Endothelial cell of umbilical vein (primary cell): ENCODE results near the gene MT1HL1. TPM values are rescaled to one million over a fixed set of nuclear protein-coding genes. Genes with fewer than 3 reads are reported as not detected.

ENCODE experiments used
- BruUV-seq: library from RNA; stranded (reverse); fragments of 400-500 nt; replicated peaks from 2 replicates; lab custom pipeline; 2021; lab: Mats Ljungman, UMichigan
- CTCF ChIA-PET: fragments of 300-600, 350-600 bp; sonication (Branson Sonifier 250); formaldehyde crosslinking; loops from one replicate; lab custom pipeline; 2021; ENCODE audit warnings: antibody characterized with exemption, inconsistent platforms; lab: Charles Lee
- POLR2A ChIA-PET: fragments of 300-600, 350-600 bp; sonication (Branson Sonifier 250); formaldehyde crosslinking; loops from one replicate; lab custom pipeline; 2021; ENCODE audit warnings: antibody characterized with exemption, inconsistent platforms; lab: Charles Lee
- DNase-seq: peaks from one replicate; pipeline ENCODE4 v3.0.0-alpha.2; 2011; ENCODE audit warnings: low read depth, low spot score
- FAIRE-seq: peaks from 2 replicates; lab custom pipeline; 2011; peaks lifted over from hg19 to GRCh38; lab: Jason Lieb, UNC
- H2AFZ ChIP-seq: 2 replicates; pipeline ENCODE4 v1.6.0; 2012; ENCODE audit warnings: low read depth, low read length, control low read depth, inconsistent platforms
- H3K27ac ChIP-seq: 2 replicates; pipeline ENCODE4 v1.5.1; 2011; ENCODE audit warnings: low read depth, mild to moderate bottlenecking, control low read depth, low read length, moderate library complexity; ENCODE audit not compliant: insufficient read depth
- H3K27me3 ChIP-seq, 2 experiments: 2 replicates each; pipeline versions ENCODE4 v1.6.0 to v1.6.1; 2011; ENCODE audit warnings: low read length in 2 of 2, mixed read lengths in 1 of 2; ENCODE audit not compliant: control insufficient read depth in 2 of 2, insufficient read depth in 2 of 2
- H3K36me3 ChIP-seq, 2 experiments: 2 replicates in 1 of 2; 3 replicates in 1 of 2; pipeline ENCODE4 v1.5.1; 2011; ENCODE audit warnings: low read length in 2 of 2, mild to moderate bottlenecking in 1 of 2, moderate library complexity in 1 of 2; ENCODE audit not compliant: control insufficient read depth in 2 of 2, insufficient read depth in 2 of 2; ENCODE audit errors: extremely low read depth in 1 of 2
- H3K4me1 ChIP-seq: 3 replicates; pipeline ENCODE4 v1.5.1; 2011; ENCODE audit warnings: mild to moderate bottlenecking, low read length; ENCODE audit not compliant: control insufficient read depth, insufficient read depth; ENCODE audit errors: extremely low read depth
- H3K4me2 ChIP-seq: 2 replicates; pipeline ENCODE4 v1.6.1; 2011; ENCODE audit warnings: low read length, control low read depth, mixed read lengths; ENCODE audit not compliant: insufficient read depth
- H3K4me3 ChIP-seq, 3 experiments: fragments of 200-600 bp in 1 of 3; sonication (generic), shearing (Covaris generic) in 1 of 3; replicated peaks in 1 of 3; 2 replicates each; pipeline ENCODE4 v1.5.1; 2011 to 2016; ENCODE audit warnings: control low read depth in 3 of 3, low read length in 3 of 3, mild to moderate bottlenecking in 2 of 3, inconsistent platforms in 1 of 3, low read depth in 1 of 3, moderate library complexity in 1 of 3; ENCODE audit not compliant: insufficient read depth in 1 of 3
- H3K79me2 ChIP-seq: 2 replicates; pipeline ENCODE4 v1.6.0; 2012; ENCODE audit warnings: low read length, inconsistent platforms; ENCODE audit not compliant: control insufficient read depth, insufficient read depth
- H3K9ac ChIP-seq: replicated peaks from 2 replicates; pipeline ENCODE3; 2011; ENCODE audit warnings: low read length, control low read depth; ENCODE audit not compliant: insufficient read depth; ENCODE audit errors: extremely low read depth
- H3K9me1 ChIP-seq: replicated peaks from 3 replicates; pipeline ENCODE4 v1.6.0; 2011; ENCODE audit warnings: mild to moderate bottlenecking, low read length; ENCODE audit not compliant: control insufficient read depth, insufficient read depth; ENCODE audit errors: extremely low read depth
- H3K9me3 ChIP-seq: replicated peaks from 2 replicates; pipeline ENCODE4 v1.5.1; 2012; ENCODE audit warnings: low read length, inconsistent platforms; ENCODE audit not compliant: control insufficient read depth, insufficient read depth
- H4K20me1 ChIP-seq: replicated peaks from 2 replicates; pipeline ENCODE3; 2011; ENCODE audit warnings: mild to moderate bottlenecking, low read length; ENCODE audit not compliant: control insufficient read depth, insufficient read depth; ENCODE audit errors: extremely low read depth
- EZH2 ChIP-seq: IDR thresholded peaks from 2 replicates; pipeline ENCODE4 v1.6.1; 2012; ENCODE audit warnings: borderline replicate concordance, low read depth, mild to moderate bottlenecking, moderate library complexity, low read length, inconsistent platforms; ENCODE audit not compliant: severe bottlenecking
- FOS ChIP-seq: IDR thresholded peaks from 2 replicates; pipeline ENCODE4 v1.6.1; 2011; ENCODE audit warnings: mild to moderate bottlenecking, low read length, moderate library complexity, borderline replicate concordance; ENCODE audit not compliant: insufficient read depth
- GATA2 ChIP-seq: IDR thresholded peaks from 2 replicates; pipeline ENCODE4 v1.7.0; 2011; ENCODE audit warnings: low read depth, mild to moderate bottlenecking, moderate library complexity, mixed read lengths, low read length; ENCODE audit not compliant: insufficient read length, insufficient read depth
- JUN ChIP-seq: IDR thresholded peaks from 2 replicates; pipeline ENCODE4 v1.6.1; 2011; ENCODE audit warnings: borderline replicate concordance, low read depth; ENCODE audit not compliant: insufficient read length, insufficient read depth
- MAX ChIP-seq: IDR thresholded peaks from 2 replicates; pipeline ENCODE4 v1.6.1; 2011; ENCODE audit not compliant: insufficient read depth, insufficient read length
- MYC ChIP-seq: IDR thresholded peaks from one replicate; pipeline ENCODE4 v1.6.1; 2011; ENCODE audit warnings: mild to moderate bottlenecking, low read depth, low read length
- POLR2A ChIP-seq: IDR thresholded peaks from 2 replicates; pipeline ENCODE4 v1.6.1; 2012; ENCODE audit warnings: low read depth, mild to moderate bottlenecking, control low read depth, low read length
- POLR2AphosphoS5 ChIP-seq: IDR thresholded peaks from 2 replicates; pipeline ENCODE4 v1.6.1; 2012; ENCODE audit warnings: low read depth, mild to moderate bottlenecking, control low read depth, low read length, moderate library complexity; ENCODE audit not compliant: insufficient read depth
- dilution Hi-C: fragments of 300-500 bp; cut with MboI; formaldehyde crosslinking; loops from one replicate; pipeline ENCODE4 v1.15.0; 2019; ENCODE audit warnings: low sequenced_read_pairs; ENCODE audit not compliant: extremely low pct_ligation_motif_present
- intact Hi-C: fragments of 100-400 bp; cut with micrococcal nuclease; formaldehyde crosslinking; loops from one replicate; pipeline ENCODE4 v1.10.0; 2022
- polyA plus RNA-seq, 4 experiments: library from polyadenylated mRNA; depleted of rRNA in 3 of 4; stranded (reverse) in 3 of 4; unstranded in 1 of 4; fragments of >200 nt; gene quantifications; 2 replicates each; pipeline versions ENCODE4 v1.2.1 to v1.2.3, GENCODE V29; 2011 to 2012; ENCODE audit warnings: missing spikeins in 1 of 4
- total RNA-seq: library from RNA; stranded (reverse); gene quantifications from 2 replicates; pipeline ENCODE4 v1.2.3, GENCODE V29; 2021
- TF ChIP-seq, protein P1 (sequence below), 2 donors: IDR thresholded peaks; 1 replicate in 1 of 2; 2 replicates in 1 of 2; pipeline ENCODE4 v1.5.1; 2011; ENCODE audit warnings: low read length in 2 of 2, mild to moderate bottlenecking in 2 of 2, moderate library complexity in 2 of 2, control low read depth in 1 of 2, inconsistent platforms in 1 of 2, low read depth in 1 of 2; ENCODE audit not compliant: insufficient read depth in 1 of 2; ENCODE audit errors: extremely low read depth in 1 of 2

Gene MT1HL1
- total and polyA plus RNA-seq, 2 donors (not counting 3 experiments of a cell fraction or from before 2014, with no cell fraction given), result not detected

DNA sequence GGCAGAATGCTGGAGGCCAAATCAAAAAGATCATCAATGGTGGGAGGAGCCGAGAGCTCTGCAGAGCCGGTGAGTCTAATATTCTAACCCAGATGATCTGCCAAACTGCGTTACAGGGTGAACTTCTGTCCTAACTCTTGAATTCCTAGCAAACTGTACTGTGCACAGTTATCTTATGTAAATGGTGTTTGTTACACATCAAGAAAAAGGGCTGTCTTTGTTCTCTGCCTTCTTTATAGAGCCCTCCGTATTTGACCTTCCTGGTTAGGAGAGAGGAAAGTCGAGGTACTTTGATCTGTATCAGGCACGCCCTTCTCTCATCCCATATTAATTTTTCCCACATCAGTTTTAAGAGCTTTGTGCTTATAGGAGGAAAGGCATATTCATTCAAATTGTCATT lies 37.6 kb downstream of the MT1HL1 start:
- no peak for FAIRE-seq
- Histone ChIP-seq H3K4me3 (no peak overlapping the region), H3K9me3 (peaks cover 2% of the 10 kb centered on the region), H3K4me1 (no peaks in the 10 kb centered on the region), H3K4me2 (no peak overlapping the region), H3K9ac (no peak overlapping the region), H3K36me3 (no peaks in the 10 kb centered on the region), H3K27ac (no peak overlapping the region), H3K79me2 (no peaks in the 10 kb centered on the region), H2AFZ (no peak overlapping the region), H3K9me1 (no peaks in the 10 kb centered on the region), H4K20me1 (no peaks in the 10 kb centered on the region), H3K27me3 (no peaks in the 10 kb centered on the region)
- intact Hi-C loops (no loop called here), dilution Hi-C loops (no loop called here)
- POLR2A ChIA-PET, result no interaction called here
- CTCF ChIA-PET, result no interaction called here
- TF ChIP-seq MAX, result no peak
- no peak for TF ChIP-seq POLR2A
- no peak for TF ChIP-seq FOS
- TF ChIP-seq GATA2, result no peak
- no peak for TF ChIP-seq JUN
- TF ChIP-seq, protein P1, sequence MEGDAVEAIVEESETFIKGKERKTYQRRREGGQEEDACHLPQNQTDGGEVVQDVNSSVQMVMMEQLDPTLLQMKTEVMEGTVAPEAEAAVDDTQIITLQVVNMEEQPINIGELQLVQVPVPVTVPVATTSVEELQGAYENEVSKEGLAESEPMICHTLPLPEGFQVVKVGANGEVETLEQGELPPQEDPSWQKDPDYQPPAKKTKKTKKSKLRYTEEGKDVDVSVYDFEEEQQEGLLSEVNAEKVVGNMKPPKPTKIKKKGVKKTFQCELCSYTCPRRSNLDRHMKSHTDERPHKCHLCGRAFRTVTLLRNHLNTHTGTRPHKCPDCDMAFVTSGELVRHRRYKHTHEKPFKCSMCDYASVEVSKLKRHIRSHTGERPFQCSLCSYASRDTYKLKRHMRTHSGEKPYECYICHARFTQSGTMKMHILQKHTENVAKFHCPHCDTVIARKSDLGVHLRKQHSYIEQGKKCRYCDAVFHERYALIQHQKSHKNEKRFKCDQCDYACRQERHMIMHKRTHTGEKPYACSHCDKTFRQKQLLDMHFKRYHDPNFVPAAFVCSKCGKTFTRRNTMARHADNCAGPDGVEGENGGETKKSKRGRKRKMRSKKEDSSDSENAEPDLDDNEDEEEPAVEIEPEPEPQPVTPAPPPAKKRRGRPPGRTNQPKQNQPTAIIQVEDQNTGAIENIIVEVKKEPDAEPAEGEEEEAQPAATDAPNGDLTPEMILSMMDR (IDR thresholded peaks at IDR 0.05; ENCODE audit: extremely low read depth in 1 of 2, insufficient read depth in 1 of 2, low read depth in 1 of 2, low read length in 2 of 2), result no peak
- no peak for TF ChIP-seq MYC
- no peak for TF ChIP-seq EZH2
- no peak for TF ChIP-seq POLR2AphosphoS5
- no peak for DNase-seq
- BruUV-seq, result no TSS peak
